Measurements from ENCODE around the gene PLD3.
"Not testable (repeated sequence)": the region's sequence is repeated elsewhere in the genome, so short reads cannot be mapped to it uniquely, and the experiment has no call there.

PLD3 gene

DNA sequence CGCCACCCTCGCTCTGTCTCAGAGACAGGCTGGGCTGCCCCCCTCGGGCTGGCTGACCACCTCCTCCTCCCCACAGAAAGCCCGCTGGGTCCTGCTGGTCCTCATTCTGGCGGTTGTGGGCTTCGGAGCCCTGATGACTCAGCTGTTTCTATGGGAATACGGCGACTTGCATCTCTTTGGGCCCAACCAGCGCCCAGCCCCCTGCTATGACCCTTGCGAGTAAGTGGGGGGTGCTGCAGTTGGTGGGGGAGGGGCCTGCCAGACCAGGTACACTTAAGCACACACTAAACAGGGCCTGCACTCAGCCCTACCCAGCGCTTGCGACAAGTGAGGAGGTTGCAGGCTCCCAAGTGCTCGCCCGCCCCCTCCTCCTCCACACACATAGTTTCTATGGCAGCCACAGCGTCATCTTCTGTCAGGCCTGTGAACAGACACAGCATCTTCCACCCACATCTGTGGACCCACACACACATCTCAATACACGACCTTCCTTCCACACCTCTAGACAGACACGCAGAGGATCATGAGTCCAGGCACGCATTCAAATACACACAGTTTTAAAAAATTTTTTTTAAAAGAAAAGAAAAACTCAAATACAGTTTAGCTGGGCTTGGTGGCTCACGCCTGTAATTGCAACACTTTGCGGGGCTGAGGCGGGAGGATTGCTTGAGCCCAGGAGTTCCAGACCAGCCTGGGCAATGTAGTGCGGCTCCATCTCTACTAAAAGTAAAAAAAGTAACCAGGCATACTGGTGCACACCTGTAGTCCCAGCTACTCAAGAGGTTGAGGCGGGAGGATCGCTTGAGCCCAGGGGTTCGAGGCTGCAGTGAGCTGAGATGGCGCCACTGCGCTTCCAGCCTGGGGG is 18.4 kb downstream of the PLD3 start:
- no peak for DNase-seq

- DNase-seq, result no peak
Measured at GRCh38 chr19:40367577-40368434, 19.3 kb downstream of the PLD3 start.

- no peak for DNase-seq
Measured at GRCh38 chr19:40369797-40370196, 21.3 kb downstream of the PLD3 start.

DNA sequence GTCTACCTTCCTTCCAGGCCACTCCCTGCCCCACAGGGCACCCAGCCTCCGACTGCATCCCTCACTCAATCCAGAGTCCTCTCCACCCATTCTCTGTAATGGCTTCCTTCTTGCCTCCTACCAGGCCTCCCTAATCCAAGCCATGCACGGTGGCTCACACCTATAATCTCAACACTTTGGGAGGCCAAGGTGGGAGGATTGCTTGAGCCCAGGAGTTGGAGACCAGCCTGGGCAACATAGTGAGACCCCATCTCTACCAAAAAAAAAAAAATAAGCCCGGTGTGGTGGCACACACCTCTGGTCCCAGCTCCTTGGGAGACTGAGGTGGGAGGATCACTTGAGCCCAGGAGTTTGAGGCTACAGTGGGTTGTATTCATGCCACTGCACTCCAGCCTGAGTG is 21.8 kb downstream of the PLD3 start:
- not testable (repeated sequence) for DNase-seq

DNA sequence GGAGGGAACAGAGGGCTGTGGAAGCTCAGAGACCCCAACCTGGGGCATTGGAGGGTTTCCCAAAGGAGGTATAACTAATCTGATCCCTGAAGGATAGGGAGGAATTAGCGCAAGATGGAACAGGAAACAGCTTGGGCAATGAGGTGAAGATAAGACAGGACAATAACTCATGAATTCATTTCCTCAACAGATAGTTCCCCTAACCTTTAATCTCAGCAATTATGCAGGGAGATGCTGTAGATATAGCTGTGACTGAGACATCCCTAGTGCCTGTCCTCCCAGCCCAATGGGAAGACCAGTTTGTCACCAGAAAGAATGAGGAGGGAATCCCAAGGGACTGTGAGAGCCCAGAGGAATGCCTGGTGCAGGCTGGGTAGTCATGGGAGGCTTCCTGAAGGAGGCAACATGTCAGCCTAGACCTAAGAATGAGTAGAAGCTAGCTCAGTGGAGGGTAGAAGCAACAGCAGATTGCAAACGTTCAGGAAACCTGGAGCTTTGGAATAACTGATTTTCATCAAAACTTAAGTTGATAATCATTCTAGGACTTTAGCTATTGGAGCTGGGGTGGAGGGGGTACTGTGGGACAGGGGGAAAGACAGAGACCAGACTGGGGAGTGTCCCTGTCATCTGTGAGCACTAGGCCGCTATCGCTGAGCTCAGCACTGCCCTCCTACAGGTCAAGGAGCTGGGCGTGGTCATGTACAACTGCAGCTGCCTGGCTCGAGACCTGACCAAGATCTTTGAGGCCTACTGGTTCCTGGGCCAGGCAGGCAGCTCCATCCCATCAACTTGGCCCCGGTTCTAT is 22.7 kb downstream of the PLD3 start:
- no peak for DNase-seq

- no peak for DNase-seq
Measured at GRCh38 chr19:40371802-40372122, 23.3 kb downstream of the PLD3 start.

DNA sequence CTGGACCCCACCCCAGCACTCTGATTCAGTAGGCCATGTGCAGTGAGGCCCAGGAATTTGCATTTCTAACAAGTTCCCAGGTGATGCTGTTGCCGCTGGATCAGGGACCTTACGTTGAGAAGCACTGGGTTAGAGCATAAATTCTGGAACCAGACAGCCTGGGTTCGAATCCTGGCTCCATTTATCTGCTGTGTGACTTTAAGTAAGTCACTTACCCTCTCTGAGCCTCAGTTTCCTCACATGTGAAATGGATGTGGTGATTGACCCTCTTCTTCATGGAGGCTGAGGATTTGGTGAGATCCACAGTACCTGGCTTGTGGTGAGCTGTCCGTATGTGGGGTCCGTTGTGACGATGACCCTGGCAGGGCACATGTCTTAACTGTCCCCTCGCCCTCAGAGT is 25.6 kb downstream of the PLD3 start:
- DNase-seq, result no peak

GRCh38 chr19:40376286-40376862 is 27.9 kb downstream of the PLD3 start:
- DNase-seq, result no peak

- DNase-seq, result no peak
Measured at GRCh38 chr19:40377876-40378385, 29.4 kb downstream of the PLD3 start.

- no peak for DNase-seq
Measured at GRCh38 chr19:40378509-40378908, 30.0 kb downstream of the PLD3 start.

GRCh38 chr19:40379446-40380198 is 31.1 kb downstream of the PLD3 start:
- DNase-seq, result no peak

GRCh38 chr19:40380199-40381037 is 31.9 kb downstream of the PLD3 start:
- no peak for DNase-seq

DNA sequence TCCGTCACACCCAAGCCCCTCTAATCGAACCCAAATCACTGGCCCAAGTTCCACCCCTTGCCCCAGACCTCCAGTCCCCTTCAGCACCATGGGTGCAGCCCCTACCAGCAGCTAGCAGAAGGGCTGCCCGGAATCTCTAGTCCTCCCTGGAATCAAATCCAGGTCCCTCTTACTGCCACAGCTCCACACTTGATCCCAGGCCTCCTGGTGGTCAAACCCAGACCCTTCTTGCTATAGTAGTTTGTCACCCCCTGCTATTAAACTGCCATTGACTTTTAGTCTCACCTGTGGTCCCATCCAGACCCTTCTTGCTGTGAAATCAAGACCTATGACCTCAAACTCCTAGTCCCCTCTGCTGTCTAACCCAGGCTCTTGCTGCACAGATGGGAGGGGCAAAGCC is 32.8 kb downstream of the PLD3 start:
- DNase-seq, result no peak

- DNase-seq, result no peak
Measured at GRCh38 chr19:40383668-40384248, 35.3 kb downstream of the PLD3 start.

GRCh38 chr19:40387155-40387554 is 38.7 kb downstream of the PLD3 start:
- no peak for DNase-seq

DNA sequence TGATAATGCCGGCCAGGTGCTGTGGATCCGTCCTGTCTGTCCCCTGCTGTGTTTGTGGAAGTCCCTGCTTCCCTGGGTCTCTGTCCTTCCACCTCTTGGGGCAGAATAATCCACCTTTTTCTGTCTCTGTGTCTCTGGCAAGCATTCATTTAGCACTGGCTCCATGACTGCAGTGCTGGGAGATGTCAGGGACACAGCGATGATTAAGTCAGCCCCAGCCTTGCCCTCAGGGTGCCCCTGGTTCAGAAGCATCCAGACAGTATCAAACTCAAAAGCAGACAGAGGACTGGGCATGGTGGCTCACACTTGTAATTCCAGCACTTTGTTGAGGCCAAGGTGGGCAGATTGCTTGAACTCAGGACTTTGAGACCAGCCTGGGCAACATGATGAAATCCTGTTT is 40.0 kb downstream of the PLD3 start:
- DNase-seq, result no peak

- no peak for DNase-seq
Measured at GRCh38 chr19:40389404-40390083, 41.0 kb downstream of the PLD3 start.

DNA sequence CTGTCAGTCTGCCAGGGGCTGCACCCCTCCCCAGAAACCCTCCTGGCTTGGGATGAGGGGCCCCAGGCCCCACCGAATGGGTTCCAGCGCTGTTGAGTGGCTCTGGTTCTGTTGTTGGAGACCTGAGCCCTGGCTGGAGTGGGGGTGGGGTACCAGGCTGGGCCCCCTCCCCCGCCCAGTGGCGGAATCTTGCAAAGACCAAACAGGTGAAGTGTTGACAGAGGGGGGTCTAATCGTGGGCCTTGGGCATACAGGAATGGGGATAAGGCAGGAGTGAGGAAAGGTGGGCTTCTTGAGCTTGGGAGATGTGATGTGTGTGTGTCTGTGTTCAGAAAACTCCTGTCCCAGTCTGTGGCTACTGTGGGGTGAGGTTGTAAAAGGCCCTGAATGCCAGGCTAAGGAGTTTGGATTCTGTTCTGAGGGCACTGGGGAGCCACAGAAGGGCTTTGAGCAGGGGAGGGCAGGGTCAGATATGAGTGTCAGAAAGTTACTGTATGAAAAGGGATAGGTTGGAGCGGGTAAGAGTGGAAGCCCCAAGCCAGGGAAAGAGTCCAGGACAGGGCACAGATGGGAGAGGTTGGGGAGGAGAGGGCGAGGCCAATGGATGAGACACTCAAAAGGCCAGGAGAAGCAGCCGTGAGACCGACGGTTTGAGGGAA is 41.7 kb downstream of the PLD3 start, which contains the start of gene HIPK4:
Gene HIPK4, minus strand, starts transcription at position 98 of the 659 bp plus-strand sequence. CDS start 279 bp downstream, outside the sequence.
- DNase-seq, result no peak

DNA sequence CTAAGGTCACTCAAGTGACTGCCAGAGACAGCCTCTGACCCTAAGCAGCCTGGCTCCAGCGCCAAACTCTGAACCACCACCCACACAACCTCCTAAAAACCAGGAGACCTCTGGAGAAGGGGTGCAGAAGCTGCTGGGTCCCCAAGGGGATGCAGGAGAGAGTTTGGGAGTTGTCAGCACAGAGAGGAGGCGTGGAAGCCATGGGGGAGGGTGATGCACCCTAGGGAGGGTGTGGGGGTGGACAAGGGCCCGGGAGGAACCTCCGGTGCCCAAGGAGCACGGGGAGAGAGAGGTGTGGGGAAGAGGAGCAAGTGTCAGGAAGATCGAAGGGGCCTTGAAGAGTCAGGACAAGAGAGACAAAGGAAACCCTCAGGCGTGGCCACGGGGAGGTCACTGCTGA is 43.6 kb downstream of the PLD3 start:
- DNase-seq, result no peak
